NCI-H446 (cell line): ENCODE data around the gene NPHP3.
"Not testable (repeated sequence)": the region's sequence is repeated elsewhere in the genome, so short reads cannot be mapped to it uniquely, and the experiment has no call there.

Source experiments
- DNase-seq, 2 experiments: peaks; one replicate each; lab custom pipeline; 2025; lab: John Stamatoyannopoulos, UW

Gene NPHP3

GRCh38 chr3:132722165-132723023 lies at the start of gene NPHP3:
NPHP3 (minus strand) TSS chr3:132722409; CDS start chr3:132722355, 54 bp downstream.
- peak; percentile 85 to 97 for DNase-seq

- DNase-seq: no peak
These were observed 36.5 kb upstream of the NPHP3 start for GRCh38 chr3:132758740-132759139.

DNA sequence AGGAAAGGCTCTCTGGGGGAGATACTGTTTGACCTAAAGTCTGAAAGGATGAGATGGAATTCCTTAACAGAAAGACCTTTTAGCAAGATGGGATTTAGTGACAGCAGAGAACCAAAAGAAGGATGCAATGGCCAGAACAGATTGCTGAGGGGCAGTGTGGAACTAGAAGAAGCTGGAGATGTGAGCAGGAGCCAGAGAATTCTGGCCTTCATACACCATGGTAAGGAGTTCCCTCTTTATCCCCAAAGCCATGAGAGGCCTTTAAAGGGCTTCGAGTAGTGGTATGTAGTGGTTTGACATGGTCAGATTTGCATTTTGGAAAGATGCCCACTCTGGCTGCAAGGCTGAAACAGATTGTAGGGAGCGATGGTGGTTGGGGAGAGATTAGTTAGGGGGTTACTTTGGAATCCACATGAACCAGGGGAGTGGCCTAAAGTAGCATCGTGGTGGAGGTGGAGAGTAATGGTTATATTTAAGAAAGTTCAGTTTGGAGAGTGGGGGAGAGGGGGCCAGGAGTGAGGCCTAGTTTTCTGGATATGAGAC lies 34.0 kb upstream of the NPHP3 start:
- no peak for DNase-seq

DNA sequence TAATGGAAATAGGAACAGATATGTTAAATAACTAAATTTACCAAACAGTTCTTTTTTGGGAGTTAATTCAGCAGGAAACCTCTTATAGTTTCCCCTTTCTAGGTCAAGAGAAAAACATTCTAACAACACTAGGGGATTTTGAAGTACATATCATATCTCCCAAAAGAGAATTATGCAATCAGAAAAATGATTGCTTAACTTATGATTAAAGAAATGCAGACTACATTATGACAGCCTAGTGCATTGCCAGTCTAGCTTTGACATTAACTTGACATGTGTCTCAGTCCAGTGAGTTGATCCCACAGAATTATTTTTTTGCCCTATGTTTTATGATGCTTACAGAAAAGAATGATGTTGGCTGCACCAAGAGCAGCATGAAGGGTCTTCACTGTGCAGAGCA lies 31.7 kb upstream of the NPHP3 start:
- no peak for DNase-seq

GRCh38 chr3:132749786-132750185 lies 27.6 kb upstream of the NPHP3 start:
- no peak for DNase-seq

- DNase-seq: not testable (repeated sequence)
These were observed 24.5 kb upstream of the NPHP3 start for GRCh38 chr3:132746720-132747119.

GRCh38 chr3:132738314-132738713 lies 16.1 kb upstream of the NPHP3 start:
- DNase-seq: no peak

- DNase-seq: no peak
These were observed 13.4 kb upstream of the NPHP3 start for GRCh38 chr3:132735589-132735988.

DNA sequence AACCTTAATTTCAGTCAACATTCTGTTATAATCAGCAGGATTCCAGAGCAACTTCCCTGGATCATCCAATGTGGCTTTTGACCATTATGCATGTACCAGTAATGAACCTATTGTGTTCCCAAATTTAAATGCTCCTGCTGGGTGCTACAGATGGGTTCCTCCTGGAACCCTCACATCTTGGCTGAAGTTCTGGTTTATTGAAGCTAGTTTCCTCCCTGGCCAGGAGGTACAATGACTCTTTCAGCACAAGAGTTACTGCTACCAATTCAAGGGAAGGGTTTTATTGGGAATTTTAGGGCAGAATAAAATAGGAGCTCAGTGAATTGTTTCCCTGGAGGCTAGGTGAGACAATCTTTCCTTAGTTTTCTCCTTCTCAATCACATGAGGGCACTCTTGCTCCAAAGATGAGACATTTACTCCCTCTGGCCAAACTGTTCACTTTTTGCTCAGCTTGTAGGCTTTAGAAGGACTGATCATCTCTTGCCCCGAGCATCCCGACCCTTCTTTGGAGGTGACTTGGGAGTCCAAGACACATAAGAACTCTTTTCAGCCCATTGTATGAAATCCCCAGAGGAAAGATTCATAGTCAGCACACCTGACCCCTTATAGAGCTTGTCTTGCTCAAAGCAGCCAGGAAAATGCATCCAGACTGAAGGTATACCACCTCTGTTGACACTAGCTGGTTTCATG lies 8.8 kb upstream of the NPHP3 start:
- peak; percentile 47 to 73 for DNase-seq

GRCh38 chr3:132726341-132726823 lies 4.2 kb upstream of the NPHP3 start:
- DNase-seq: peak; percentile 49 to 70

- DNase-seq: no peak
These were observed 1.1 kb upstream of the NPHP3 start for GRCh38 chr3:132723024-132723950.

DNA sequence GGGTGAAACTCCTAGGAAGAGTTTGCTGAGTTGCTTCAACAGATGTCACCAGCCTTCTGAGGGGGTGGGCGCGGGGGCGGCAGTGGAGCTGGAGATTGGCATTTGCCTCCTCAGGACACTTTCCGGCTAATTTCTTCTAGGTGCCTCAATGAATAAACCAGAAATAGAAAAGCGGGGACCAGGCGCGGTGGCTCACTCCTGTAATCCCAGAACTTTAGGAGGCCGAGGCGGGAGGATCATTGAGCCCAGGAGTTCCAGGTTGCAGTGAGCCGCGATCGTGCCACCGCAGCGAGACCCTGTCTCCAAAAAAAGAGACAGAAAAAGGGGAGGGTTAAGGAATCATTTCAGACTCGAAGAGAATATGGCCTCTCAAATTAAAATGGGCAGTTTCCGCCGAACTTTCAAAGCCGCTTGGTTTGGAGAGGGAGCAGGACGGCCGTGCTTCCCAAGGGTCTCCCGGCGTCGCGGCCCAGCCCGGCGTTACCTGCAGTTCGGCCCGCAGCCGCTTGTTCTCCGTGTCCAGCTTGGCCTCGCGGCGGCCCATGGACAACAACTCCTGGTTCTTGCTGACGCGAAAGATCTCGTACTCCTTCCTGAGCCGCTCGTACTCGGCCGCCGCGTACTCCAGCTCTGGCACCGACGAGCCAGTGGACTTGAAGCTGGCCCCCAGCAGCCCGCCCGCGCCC lies 587 bp downstream of the NPHP3 start:
- peak in 1 of 2 experiments; percentile 62 for DNase-seq

- DNase-seq: no peak
These were observed 2.0 kb downstream of the NPHP3 start for GRCh38 chr3:132720228-132720627.

GRCh38 chr3:132716372-132716771 lies 5.8 kb downstream of the NPHP3 start:
- DNase-seq: no peak

- no peak for DNase-seq
These were observed 8.1 kb downstream of the NPHP3 start for GRCh38 chr3:132713977-132714727.

- DNase-seq: no peak
These were observed 11.9 kb downstream of the NPHP3 start for GRCh38 chr3:132710311-132710710.

DNA sequence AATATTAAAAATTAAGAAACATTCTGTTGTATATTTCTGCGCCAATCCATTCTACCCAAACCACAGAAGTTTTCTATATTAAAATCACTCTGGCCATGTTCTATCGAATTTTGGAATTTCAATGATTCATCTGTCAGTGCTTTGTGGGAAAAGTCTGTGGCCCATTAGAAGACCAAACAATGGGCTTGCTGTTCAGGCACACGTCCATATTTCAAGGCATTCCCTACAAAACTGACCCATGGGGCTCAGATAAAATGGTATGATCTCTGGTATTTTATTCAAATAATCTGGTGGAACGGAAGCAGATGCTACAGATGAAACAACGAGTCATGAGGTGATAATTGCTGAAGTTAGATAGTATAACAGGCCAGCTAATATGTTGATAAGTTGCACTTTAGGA lies 12.4 kb downstream of the NPHP3 start:
- no peak for DNase-seq

DNA sequence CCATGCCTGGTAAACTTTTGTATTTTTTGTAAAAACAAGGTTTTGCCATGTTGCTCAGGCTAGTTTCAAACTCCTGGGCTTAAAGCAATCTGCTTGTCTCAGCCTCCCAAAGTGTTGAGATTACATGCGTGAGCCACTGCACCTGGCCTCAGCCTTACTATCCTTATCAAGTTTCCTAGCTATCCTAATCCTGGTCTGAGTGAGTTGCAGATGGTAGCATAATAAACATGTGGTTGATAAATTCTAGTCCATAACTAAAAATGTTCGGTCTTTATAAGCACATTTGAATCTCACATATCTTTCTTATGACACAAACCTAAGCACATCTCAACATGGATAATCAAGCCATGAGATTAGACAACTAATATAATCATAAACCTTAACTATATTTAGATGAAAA lies 18.5 kb downstream of the NPHP3 start:
- no peak for DNase-seq

DNA sequence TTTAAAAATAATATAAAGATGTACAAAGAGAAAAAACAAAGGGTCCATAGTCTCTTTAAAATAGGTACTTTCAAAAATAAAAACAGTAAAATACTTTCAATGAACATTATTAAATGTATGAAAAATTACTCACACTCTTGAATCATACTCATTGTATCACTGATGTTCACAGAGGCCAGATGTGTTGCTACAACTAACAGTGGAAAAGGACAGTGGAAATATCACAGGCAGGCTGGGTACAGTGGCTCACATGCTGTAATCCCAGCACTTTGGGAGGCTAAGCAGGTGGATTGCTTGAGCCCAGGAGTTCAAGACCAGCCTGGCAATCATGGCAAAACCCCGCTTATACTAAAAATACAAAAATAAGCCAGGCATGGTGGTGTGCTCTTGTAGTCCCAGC lies 26.8 kb downstream of the NPHP3 start:
- no peak for DNase-seq

DNA sequence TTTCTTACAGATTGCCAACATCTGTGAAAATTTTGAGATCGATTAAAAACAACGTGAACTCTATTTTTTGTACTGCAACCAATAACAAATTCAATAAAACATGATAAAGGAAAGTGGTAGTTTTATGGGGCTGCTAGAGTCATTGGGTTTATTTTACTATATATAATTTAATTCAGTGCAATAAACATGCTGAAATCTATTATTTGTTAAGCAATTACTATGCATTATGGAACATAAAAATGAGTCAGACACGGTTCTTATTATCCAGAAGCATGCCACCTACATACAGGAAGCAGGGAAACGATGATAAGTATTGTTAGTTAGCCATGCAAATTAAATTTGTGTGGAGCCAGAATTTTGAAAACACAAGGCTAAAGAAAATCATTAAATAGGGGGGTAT lies 27.2 kb downstream of the NPHP3 start:
- no peak for DNase-seq
